Esophagus mucosa (tissue), 1 donor: ENCODE results near the gene CAMLG. TPM values are rescaled to one million over a fixed set of nuclear protein-coding genes. Genes with fewer than 3 reads are reported as not detected.

ENCODE experiments used
- ATAC-seq: fragments of 200-7000 bp; cut with Tn5 transposase; one replicate; pipeline ENCODE4 v1.9.1; 2020
- total RNA-seq: library from RNA; stranded (reverse); gene quantifications from one replicate; pipeline ENCODE4 v1.2.4, GENCODE V29; 2023
- donor health status: DM: yes; HTN: yes; CAD: no.

CAMLG gene
- total RNA-seq, 1 donor from 2014 or later, result 15.7 TPM

GRCh38 chr5:134784241-134784920 is 46.0 kb downstream of the CAMLG start:
- no peak for ATAC-seq

DNA sequence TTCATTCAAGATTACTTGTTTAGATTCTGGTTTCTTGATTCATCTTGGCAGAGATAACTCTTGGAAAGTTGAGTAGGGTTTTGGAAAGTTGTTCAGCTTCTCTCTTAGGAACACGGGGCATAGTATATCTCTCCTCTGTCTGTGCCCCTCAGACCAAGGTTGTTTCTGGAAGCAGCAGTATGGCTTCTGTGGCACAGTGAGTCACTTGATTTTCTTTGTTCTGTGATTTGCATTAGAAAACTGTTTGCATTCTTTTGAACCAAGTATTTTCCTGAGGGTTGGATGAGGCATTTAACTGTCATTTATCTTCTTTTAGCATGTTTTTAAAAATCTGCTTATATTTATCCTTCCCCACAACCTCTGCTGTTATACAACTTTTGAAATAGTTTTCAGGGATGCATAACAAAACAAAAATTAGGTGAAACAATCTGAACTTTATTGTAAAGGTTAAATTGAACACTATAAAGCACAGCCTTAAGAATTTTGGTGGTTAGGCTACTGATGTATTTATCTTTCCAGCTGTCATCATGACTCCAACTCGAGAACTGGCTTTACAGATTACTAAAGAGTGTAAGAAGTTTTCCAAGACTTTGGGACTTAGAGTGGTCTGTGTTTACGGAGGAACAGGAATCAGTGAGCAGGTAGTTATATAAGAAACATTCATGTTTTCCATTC is 46.7 kb downstream of the CAMLG start:
- ATAC-seq, result no peak

DNA sequence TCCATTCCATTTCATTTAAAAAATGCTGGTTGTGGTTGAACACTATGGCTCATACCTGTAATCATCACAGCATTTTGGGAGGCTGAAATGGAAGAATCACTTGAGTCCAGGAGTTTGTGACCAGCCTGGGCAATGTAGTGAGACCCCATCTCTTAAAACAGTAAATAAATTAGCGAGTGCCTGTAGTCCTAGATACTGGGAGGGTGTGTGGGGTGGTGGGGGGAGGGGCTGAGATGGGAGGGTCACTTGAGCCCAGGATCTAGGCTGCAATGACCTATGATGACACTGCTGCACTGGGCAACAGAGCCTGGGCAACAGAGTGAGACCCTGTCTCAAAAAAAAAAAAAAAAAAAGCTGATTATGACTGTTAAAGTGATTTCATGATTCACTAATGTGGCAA is 49.3 kb downstream of the CAMLG start:
- ATAC-seq, result no peak

DNA sequence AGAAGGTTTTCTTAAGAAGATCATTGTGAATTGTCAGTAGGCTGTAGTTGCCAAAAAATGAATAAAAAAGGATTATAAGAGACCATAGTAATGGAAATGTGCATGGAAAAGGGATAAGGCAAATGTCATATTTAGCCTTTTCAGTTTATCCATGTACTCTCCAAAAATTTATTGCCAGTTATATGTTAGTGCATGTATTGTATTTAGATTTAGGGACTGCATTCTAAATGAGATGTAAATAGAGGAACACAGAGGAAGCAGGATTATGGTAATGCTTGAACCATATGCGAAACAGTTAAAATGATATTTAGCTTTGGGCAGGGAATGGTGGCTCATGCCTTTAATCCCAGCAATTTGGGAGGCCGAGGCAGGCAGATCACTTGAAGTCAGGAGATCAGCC is 53.2 kb downstream of the CAMLG start:
- ATAC-seq, result no peak

DNA sequence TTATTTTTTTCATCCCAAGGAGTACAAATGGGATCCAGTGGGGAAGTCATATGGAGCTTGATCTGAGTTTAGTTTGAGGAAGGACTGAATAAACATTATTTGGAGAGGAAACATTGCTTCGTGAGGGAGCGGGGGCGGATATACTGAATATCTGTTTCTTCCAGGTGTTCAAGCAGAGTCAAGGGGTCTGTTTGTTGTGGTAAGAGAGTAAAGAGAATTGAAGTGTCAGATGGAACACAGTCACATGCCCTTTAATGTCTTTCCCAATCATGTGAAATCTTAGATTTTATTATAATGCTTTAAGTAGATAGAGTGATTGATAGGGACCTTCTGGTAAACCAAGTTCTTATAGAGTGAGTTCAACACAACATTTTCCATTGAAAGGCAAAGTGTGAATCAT is 53.9 kb downstream of the CAMLG start:
- no peak for ATAC-seq

- no peak for ATAC-seq
These were observed 54.8 kb downstream of the CAMLG start for GRCh38 chr5:134793111-134793510.

- ATAC-seq, result no peak
These were observed 55.7 kb downstream of the CAMLG start for GRCh38 chr5:134794082-134794481.

DNA sequence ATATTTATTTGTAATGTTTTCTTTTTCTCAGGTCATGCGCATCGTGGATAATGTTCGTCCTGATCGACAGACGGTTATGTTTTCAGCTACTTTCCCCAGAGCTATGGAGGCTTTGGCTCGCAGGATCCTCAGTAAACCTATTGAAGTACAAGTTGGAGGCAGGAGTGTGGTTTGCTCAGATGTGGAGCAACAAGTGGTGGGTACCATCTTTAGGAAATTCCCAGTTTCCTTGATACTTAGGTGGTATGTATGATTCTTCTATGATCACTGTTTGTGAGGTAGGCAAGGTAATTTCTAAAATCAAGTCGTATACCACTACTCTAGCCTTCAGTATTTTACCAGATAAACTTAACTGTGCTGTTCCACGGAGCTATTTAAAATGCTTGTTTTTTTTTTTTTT is 56.5 kb downstream of the CAMLG start:
- no peak for ATAC-seq

DNA sequence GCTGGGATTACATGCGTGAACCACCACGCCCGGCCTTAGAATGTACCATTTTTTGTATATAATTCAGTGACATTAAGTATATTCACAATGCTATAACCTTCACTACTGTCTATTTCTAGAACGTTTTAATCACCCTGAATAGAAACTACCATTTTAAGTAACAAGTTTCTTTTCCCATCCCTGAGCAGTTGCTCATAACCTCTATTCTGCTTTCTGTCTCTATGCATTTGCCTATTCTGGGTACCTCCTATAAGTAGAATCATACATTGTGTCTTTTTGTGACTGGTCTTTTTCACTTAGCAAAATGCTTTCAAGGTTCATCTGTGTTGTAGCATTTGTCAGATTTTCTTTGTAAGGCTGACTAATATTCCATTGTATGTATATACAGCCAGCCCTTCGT is 60.1 kb downstream of the CAMLG start:
- no peak for ATAC-seq

Other genes starting within 250 kb of the CAMLG start
- gene JADE2, start 212.9 kb upstream of the CAMLG start, total RNA-seq, result 12.9 TPM
- gene SAR1B, start 105.7 kb upstream of the CAMLG start, total RNA-seq, result 54.6 TPM
- gene SEC24A, start 89.8 kb upstream of the CAMLG start, total RNA-seq, result 17.8 TPM
- gene DDX46, start 20.2 kb downstream of the CAMLG start, total RNA-seq, result 32.8 TPM
- gene C5orf24, start 107.4 kb downstream of the CAMLG start, total RNA-seq, result 21.0 TPM
- 16.7 TPM for gene TXNDC15, start 135.8 kb downstream of the CAMLG start, total RNA-seq
- gene PCBD2, start 166.6 kb downstream of the CAMLG start, total RNA-seq, result 16.1 TPM
- gene CATSPER3, start 229.4 kb downstream of the CAMLG start, total RNA-seq, result 0.40 TPM